Measurements from ENCODE around the gene MYO18A. TPM values are rescaled to one million over a fixed set of nuclear protein-coding genes. Genes with fewer than 3 reads are reported as not detected.

The MYO18A gene
- total RNA-seq, 5 donors from 2014 or later (not counting 1 experiment from before 2014, with no cell fraction given): 119 to 151 (median 145) TPM

DNA sequence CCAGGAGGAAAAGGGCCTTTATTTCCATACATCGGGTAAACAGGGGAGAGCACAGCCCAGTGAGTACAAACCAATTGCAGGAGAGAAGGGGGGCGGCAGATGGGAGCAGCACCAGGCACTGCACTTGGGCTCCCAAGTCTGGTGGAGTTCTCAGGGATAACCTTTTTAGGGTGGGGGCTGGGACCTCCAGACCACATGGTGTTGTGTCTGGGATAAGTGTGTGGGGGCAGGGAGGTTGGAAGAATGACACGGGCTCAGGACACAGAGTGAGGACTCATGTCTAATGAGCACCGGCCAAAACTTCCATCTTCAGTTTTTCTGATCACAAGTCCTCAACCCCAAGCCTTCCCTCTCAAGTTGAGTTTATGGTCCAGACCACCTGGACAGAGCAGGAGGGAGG, 106.7 kb downstream of the MYO18A start:
- ChIA-PET POLR2A (no interaction called here), CTCF (no interaction called here)
- H3K4me1 Mint-ChIP-seq: peaks cover 0 to 9% (median 6%) of the 10 kb centered on the region in 3 donors
- H3K27ac Mint-ChIP-seq: no peak overlapping the region
- ATAC-seq (replicated peaks in 1 of 4) (no peak), DNase-seq (no peak)
- H3K27ac ChIP-seq (ENCODE audit: low read length): no peak overlapping the region
- H3K36me3 ChIP-seq (ENCODE audit: control insufficient read depth in 2 of 2, extremely low read depth in 1 of 2, insufficient read depth in 1 of 2, low read length in 1 of 2): peaks cover 10 to 12% of the 10 kb centered on the region in 2 donors
- no peak overlapping the region for H3K4me3 ChIP-seq (ENCODE audit: control insufficient read depth in 1 of 2, extremely low read depth in 1 of 2, low read length in 1 of 2)
- no peak overlapping the region for H3K4me3 Mint-ChIP-seq
- WGBS (ENCODE audit: insufficient coverage): 100% methylated on average over 2 of the region's 4 CpGs
- H3K4me1 ChIP-seq (ENCODE audit: control insufficient read depth in 1 of 2, extremely low read depth in 1 of 2, insufficient read depth in 2 of 2, low read length in 2 of 2): peaks cover 0 to 10% of the 10 kb centered on the region in 2 experiments
- no peaks in the 10 kb centered on the region for H3K27me3 Mint-ChIP-seq
- no peaks in the 10 kb centered on the region for H3K9me3 ChIP-seq
- peaks cover 10% of the 10 kb centered on the region for H3K36me3 Mint-ChIP-seq
- H3K9me3 Mint-ChIP-seq: no peaks in the 10 kb centered on the region
- no peaks in the 10 kb centered on the region for H3K27me3 ChIP-seq (replicated peaks in 1 of 2; ENCODE audit: control insufficient read depth in 2 of 2, extremely low read depth in 1 of 2, insufficient read depth in 2 of 2, low read length in 1 of 2)

DNA sequence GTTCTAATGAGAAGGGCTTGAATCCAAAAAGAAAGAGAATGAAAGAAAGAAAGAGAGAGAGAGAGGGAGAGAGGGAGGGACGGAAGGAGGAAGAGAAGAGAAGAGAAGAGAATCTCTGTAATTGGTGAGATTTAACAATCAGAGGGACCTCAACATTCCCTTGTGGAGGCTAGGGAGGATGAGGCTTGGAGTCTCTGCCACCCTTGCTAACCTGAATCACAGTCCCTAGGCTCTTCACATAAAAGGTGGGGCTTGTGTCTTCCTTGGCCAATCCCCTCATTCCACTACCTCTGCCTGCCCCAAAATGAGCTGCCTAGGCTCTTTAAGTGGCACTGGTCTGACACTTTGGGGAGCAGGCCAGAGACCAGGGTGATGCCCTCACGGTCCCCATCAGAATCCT, 107.2 kb downstream of the MYO18A start:
- ChIA-PET CTCF (interaction anchor here in 1 of 2 donors (0.7 kb wide), 2 partner anchors 190 to 243 kb away, joined by 5 to 8 read pairs; no protein-coding TSS in a partner anchor), POLR2A (no interaction called here)
- H3K4me3 ChIP-seq (ENCODE audit: control insufficient read depth in 1 of 2, extremely low read depth in 1 of 2, low read length in 1 of 2): no peak overlapping the region
- ATAC-seq (replicated peaks in 1 of 4) (no peak), DNase-seq (no peak)
- H3K36me3 ChIP-seq (ENCODE audit: control insufficient read depth in 2 of 2, extremely low read depth in 1 of 2, insufficient read depth in 1 of 2, low read length in 1 of 2): peaks cover 5 to 8% of the 10 kb centered on the region in 2 donors
- Mint-ChIP-seq H3K27ac (no peak overlapping the region), H3K27me3 (no peaks in the 10 kb centered on the region), H3K4me3 (no peak overlapping the region), H3K9me3 (no peaks in the 10 kb centered on the region), H3K36me3 (peaks cover 10% of the 10 kb centered on the region), H3K4me1 (peaks cover 0 to 9% (median 6%) of the 10 kb centered on the region in 3 donors)
- no peak overlapping the region for H3K27ac ChIP-seq (ENCODE audit: low read length)
- no peaks in the 10 kb centered on the region for H3K9me3 ChIP-seq
- H3K27me3 ChIP-seq (replicated peaks in 1 of 2; ENCODE audit: control insufficient read depth in 2 of 2, extremely low read depth in 1 of 2, insufficient read depth in 2 of 2, low read length in 1 of 2): no peaks in the 10 kb centered on the region
- H3K4me1 ChIP-seq (ENCODE audit: control insufficient read depth in 1 of 2, extremely low read depth in 1 of 2, insufficient read depth in 2 of 2, low read length in 2 of 2): peaks cover 0 to 10% of the 10 kb centered on the region in 2 experiments
- 93% methylated on average over 2 of the region's 2 CpGs for WGBS (ENCODE audit: insufficient coverage)

DNA sequence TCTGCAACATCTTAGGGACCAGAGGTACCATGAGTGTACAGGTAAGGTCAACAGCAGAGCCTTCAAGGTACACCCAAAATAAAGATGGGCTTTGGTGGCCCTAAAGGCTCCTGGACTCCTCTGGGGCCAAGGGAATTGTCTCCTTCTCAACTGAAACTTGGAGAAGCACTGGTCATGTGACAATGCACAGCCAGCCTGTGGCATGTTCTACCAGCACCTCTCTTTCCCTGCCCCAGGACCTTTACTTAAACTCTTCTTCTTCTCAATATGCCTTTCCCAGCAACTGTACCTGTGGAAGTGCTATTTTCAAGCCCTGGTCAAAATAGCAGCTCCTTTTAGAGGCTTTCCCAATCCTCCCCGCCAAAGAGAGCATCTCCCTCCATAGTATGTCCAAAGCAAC, 108.9 kb downstream of the MYO18A start:
- ChIA-PET POLR2A (no interaction called here), CTCF (interaction anchor here (0.6 to 1.2 kb wide), 2 partner anchors 18 to 106 kb away, joined by 3 to 4 read pairs; no protein-coding TSS in a partner anchor)
- Histone ChIP-seq H3K9me3 (no peaks in the 10 kb centered on the region), H3K4me1 (ENCODE audit: control insufficient read depth in 1 of 2, extremely low read depth in 1 of 2, insufficient read depth in 2 of 2, low read length in 2 of 2) (peaks cover 0 to 10% of the 10 kb centered on the region in 2 experiments), H3K27ac (ENCODE audit: low read length) (no peak overlapping the region), H3K4me3 (ENCODE audit: control insufficient read depth in 1 of 2, extremely low read depth in 1 of 2, low read length in 1 of 2) (no peak overlapping the region), H3K36me3 (ENCODE audit: control insufficient read depth in 2 of 2, extremely low read depth in 1 of 2, insufficient read depth in 1 of 2, low read length in 1 of 2) (no peaks in the 10 kb centered on the region), H3K27me3 (replicated peaks in 1 of 2; ENCODE audit: control insufficient read depth in 2 of 2, extremely low read depth in 1 of 2, insufficient read depth in 2 of 2, low read length in 1 of 2) (no peaks in the 10 kb centered on the region)
- DNase-seq: no peak
- WGBS (ENCODE audit: insufficient coverage): no CpG with 5 or more reads among the region's 1 CpG
- H3K27me3 Mint-ChIP-seq: no peaks in the 10 kb centered on the region
- H3K4me1 Mint-ChIP-seq: peaks cover 0 to 9% (median 6%) of the 10 kb centered on the region in 3 donors
- H3K9me3 Mint-ChIP-seq: no peaks in the 10 kb centered on the region
- H3K36me3 Mint-ChIP-seq: peaks cover 2% of the 10 kb centered on the region
- no peak overlapping the region for H3K4me3 Mint-ChIP-seq
- no peak for ATAC-seq (replicated peaks in 1 of 4)
- H3K27ac Mint-ChIP-seq: no peak overlapping the region

DNA sequence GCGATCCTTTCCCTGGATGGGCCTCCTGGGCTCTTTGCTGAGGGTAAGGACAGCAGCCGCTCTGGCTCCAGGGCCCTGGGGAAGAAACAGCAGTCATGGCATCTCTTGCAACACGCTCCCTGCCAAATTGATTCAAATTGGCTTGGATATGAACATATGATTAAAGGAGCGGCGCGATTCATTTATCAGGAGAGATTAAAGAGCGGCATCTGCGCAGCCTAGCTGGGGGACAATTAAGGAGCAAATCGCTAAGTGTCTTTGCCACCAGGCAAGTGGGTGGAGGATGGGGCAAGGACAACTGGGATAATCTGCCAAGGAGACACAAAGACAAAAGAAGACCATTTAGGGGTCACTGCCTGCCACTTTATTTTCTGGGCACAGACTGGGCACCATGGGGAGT, 109.4 kb downstream of the MYO18A start:
- no peaks in the 10 kb centered on the region for H3K27me3 ChIP-seq (replicated peaks in 1 of 2; ENCODE audit: control insufficient read depth in 2 of 2, extremely low read depth in 1 of 2, insufficient read depth in 2 of 2, low read length in 1 of 2)
- ATAC-seq (replicated peaks in 1 of 4): no peak
- over 99% methylated on average over 9 of the region's 9 CpGs for WGBS (ENCODE audit: insufficient coverage)
- H3K9me3 ChIP-seq: no peaks in the 10 kb centered on the region
- H3K4me1 ChIP-seq (ENCODE audit: control insufficient read depth in 1 of 2, extremely low read depth in 1 of 2, insufficient read depth in 2 of 2, low read length in 2 of 2): peaks cover 0 to 10% of the 10 kb centered on the region in 2 experiments
- Mint-ChIP-seq H3K4me3 (no peak overlapping the region), H3K27me3 (no peaks in the 10 kb centered on the region), H3K27ac (no peak overlapping the region), H3K9me3 (no peaks in the 10 kb centered on the region), H3K36me3 (no peaks in the 10 kb centered on the region), H3K4me1 (peaks cover 0 to 9% (median 6%) of the 10 kb centered on the region in 3 donors)
- no peak for DNase-seq
- ChIA-PET CTCF (no interaction called here), POLR2A (no interaction called here)
- no peak overlapping the region for H3K27ac ChIP-seq (ENCODE audit: low read length)
- H3K4me3 ChIP-seq (ENCODE audit: control insufficient read depth in 1 of 2, extremely low read depth in 1 of 2, low read length in 1 of 2): no peak overlapping the region
- H3K36me3 ChIP-seq (ENCODE audit: control insufficient read depth in 2 of 2, extremely low read depth in 1 of 2, insufficient read depth in 1 of 2, low read length in 1 of 2): no peaks in the 10 kb centered on the region

DNA sequence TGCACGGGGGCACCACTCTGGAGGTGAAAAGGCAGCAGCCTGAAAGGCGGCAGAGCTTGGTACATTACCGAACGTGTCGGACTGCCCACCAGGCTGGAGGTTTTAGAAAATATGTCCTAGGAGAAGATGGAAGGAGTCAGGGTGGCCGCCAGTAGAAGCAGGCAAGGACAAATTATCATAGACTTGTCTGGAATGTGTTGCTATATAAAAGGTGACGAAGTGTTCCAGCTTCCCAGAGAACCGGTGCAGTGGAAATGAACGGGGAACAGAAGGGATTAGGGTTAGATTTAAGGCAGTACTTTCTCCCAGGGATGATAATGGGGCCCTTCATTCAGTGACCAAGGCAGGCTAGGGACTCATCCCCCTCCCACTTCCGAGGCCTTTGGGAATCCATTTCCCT, 109.9 kb downstream of the MYO18A start:
- ChIA-PET CTCF (interaction anchor here in 1 of 2 donors (0.6 kb wide), 1 partner anchor 150 kb away, joined by 3 read pairs; no protein-coding TSS in a partner anchor), POLR2A (no interaction called here)
- 89% methylated on average over 6 of the region's 10 CpGs for WGBS (ENCODE audit: insufficient coverage)
- H3K4me1 ChIP-seq (ENCODE audit: control insufficient read depth in 1 of 2, extremely low read depth in 1 of 2, insufficient read depth in 2 of 2, low read length in 2 of 2): peaks cover 0 to 10% of the 10 kb centered on the region in 2 experiments
- H3K4me1 Mint-ChIP-seq: peaks cover 0 to 7% (median 6%) of the 10 kb centered on the region in 3 donors
- no peaks in the 10 kb centered on the region for H3K27me3 ChIP-seq (replicated peaks in 1 of 2; ENCODE audit: control insufficient read depth in 2 of 2, extremely low read depth in 1 of 2, insufficient read depth in 2 of 2, low read length in 1 of 2)
- H3K36me3 ChIP-seq (ENCODE audit: control insufficient read depth in 2 of 2, extremely low read depth in 1 of 2, insufficient read depth in 1 of 2, low read length in 1 of 2): no peaks in the 10 kb centered on the region
- no peaks in the 10 kb centered on the region for H3K9me3 Mint-ChIP-seq
- ATAC-seq (replicated peaks in 1 of 4) (no peak), DNase-seq (no peak)
- no peaks in the 10 kb centered on the region for H3K36me3 Mint-ChIP-seq
- H3K9me3 ChIP-seq: no peaks in the 10 kb centered on the region
- no peak overlapping the region for H3K4me3 Mint-ChIP-seq
- H3K4me3 ChIP-seq (ENCODE audit: control insufficient read depth in 1 of 2, extremely low read depth in 1 of 2, low read length in 1 of 2): no peak overlapping the region
- no peak overlapping the region for H3K27ac Mint-ChIP-seq
- H3K27me3 Mint-ChIP-seq: no peaks in the 10 kb centered on the region
- H3K27ac ChIP-seq (ENCODE audit: low read length): no peak overlapping the region

DNA sequence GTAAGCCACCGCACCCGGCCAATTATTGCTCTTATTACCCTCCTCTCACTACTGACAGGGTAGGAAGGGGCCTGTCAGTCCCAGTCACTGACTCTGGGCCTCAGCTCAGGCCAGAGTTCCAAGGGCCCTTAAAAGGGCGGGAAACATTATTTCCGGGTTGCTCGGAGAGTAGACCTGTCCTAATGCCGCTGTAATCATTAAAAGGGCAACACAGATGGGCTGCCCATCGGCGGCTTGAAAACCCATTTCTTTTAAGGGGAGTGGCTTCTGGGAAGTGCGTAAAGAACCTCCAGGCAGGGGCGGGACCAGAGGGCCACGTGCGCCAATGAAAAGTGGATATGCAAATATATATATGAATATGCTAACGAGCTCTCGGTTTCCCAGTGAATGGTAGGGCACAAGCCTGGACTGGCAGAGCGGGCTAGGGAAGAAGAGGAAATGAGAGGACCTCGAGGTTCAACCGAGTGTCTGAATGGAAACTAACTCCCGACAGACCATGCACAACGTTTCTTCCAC, 110.6 kb downstream of the MYO18A start:
- Mint-ChIP-seq H3K27ac (no peak overlapping the region), H3K9me3 (no peaks in the 10 kb centered on the region), H3K36me3 (no peaks in the 10 kb centered on the region), H3K4me3 (no peak overlapping the region), H3K27me3 (no peaks in the 10 kb centered on the region), H3K4me1 (peaks cover 0 to 6% (median 5%) of the 10 kb centered on the region in 3 donors)
- Histone ChIP-seq H3K9me3 (no peaks in the 10 kb centered on the region), H3K27ac (ENCODE audit: low read length) (no peak overlapping the region), H3K36me3 (ENCODE audit: control insufficient read depth in 2 of 2, extremely low read depth in 1 of 2, insufficient read depth in 1 of 2, low read length in 1 of 2) (no peaks in the 10 kb centered on the region), H3K4me1 (ENCODE audit: control insufficient read depth in 1 of 2, extremely low read depth in 1 of 2, insufficient read depth in 2 of 2, low read length in 2 of 2) (peaks cover 0 to 5% of the 10 kb centered on the region in 2 experiments), H3K4me3 (ENCODE audit: control insufficient read depth in 1 of 2, extremely low read depth in 1 of 2, low read length in 1 of 2) (no peak overlapping the region), H3K27me3 (replicated peaks in 1 of 2; ENCODE audit: control insufficient read depth in 2 of 2, extremely low read depth in 1 of 2, insufficient read depth in 2 of 2, low read length in 1 of 2) (no peaks in the 10 kb centered on the region)
- CTCF ChIA-PET: interaction anchor here in 1 of 2 donors (0.6 kb wide), 1 partner anchor 150 kb away, joined by 3 read pairs; no protein-coding TSS in a partner anchor
- ATAC-seq (replicated peaks in 1 of 4): no peak
- 70% methylated on average over 15 of the region's 19 CpGs for WGBS (ENCODE audit: insufficient coverage)
- POLR2A ChIA-PET: no interaction called here
- DNase-seq: no peak
